Renal pelvis (tissue), 12 donors: ENCODE data around the gene RNF130. TPM values are rescaled to one million over a fixed set of nuclear protein-coding genes. Genes with fewer than 3 reads are reported as not detected.
A peak's percentile ranks its signal among the peaks of the same experiment; 100 is the strongest.

Experiments used
- DNase-seq: peaks from one replicate; pipeline ENCODE4 v3.0.0-alpha.2; 2013
- long read RNA-seq, 16 experiments: transcript quantifications; one replicate each; lab custom pipeline, GENCODE V29; 2026
- polyA plus RNA-seq, 3 donors: library from polyadenylated mRNA; unstranded; fragments of 120-200 nt; gene quantifications; one replicate each; pipeline ENCODE4 v1.2.1, GENCODE V29; 2013; ENCODE audit not compliant: insufficient read length in 3 of 3

The RNF130 gene, protein sequence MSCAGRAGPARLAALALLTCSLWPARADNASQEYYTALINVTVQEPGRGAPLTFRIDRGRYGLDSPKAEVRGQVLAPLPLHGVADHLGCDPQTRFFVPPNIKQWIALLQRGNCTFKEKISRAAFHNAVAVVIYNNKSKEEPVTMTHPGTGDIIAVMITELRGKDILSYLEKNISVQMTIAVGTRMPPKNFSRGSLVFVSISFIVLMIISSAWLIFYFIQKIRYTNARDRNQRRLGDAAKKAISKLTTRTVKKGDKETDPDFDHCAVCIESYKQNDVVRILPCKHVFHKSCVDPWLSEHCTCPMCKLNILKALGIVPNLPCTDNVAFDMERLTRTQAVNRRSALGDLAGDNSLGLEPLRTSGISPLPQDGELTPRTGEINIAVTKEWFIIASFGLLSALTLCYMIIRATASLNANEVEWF
- polyA plus RNA-seq = 10 to 100 TPM; 65.9 to 73.8 (median 70.9) TPM
- long read RNA-seq, donor 1, transcript RNF130-205 (9 exons, 2,263 nt) = major isoform, 40 of 40 reads
- long read RNA-seq, donor 1, partial matches to known transcripts = 0 of 40 reads
- long read RNA-seq, donor 1, other reads (novel, unspliced or antisense) = 0 of 40 reads
- long read RNA-seq, donor 2, transcript RNF130-205 (9 exons, 2,263 nt) = major isoform, 49 of 93 reads
- long read RNA-seq, donor 2, partial matches to known transcripts = 37 of 93 reads
- long read RNA-seq, donor 2, other reads (novel, unspliced or antisense) = 6 of 93 reads
- long read RNA-seq, donor 3, transcript RNF130-205 (9 exons, 2,263 nt) = major isoform, 34 of 50 reads
- long read RNA-seq, donor 3, partial matches to known transcripts = 13 of 50 reads
- long read RNA-seq, donor 3, other reads (novel, unspliced or antisense) = 0 of 50 reads
- long read RNA-seq, donor 4, transcript RNF130-205 (9 exons, 2,263 nt) = major isoform, 34 of 63 reads
- long read RNA-seq, donor 4, partial matches to known transcripts = 9 of 63 reads
- long read RNA-seq, donor 4, other reads (novel, unspliced or antisense) = 16 of 63 reads
- long read RNA-seq, donor 5, transcript RNF130-205 (9 exons, 2,263 nt) = major isoform, 16 of 35 reads
- long read RNA-seq, donor 5, partial matches to known transcripts = 6 of 35 reads
- long read RNA-seq, donor 5, other reads (novel, unspliced or antisense) = 8 of 35 reads
- long read RNA-seq, donor 6, transcript RNF130-205 (9 exons, 2,263 nt) = major isoform, 35 of 42 reads
- long read RNA-seq, donor 6, partial matches to known transcripts = 0 of 42 reads
- long read RNA-seq, donor 6, other reads (novel, unspliced or antisense) = 6 of 42 reads
- long read RNA-seq, donor 7, transcript RNF130-205 (9 exons, 2,263 nt) = major isoform, 40 of 97 reads
- long read RNA-seq, donor 7, partial matches to known transcripts = 42 of 97 reads
- long read RNA-seq, donor 7, other reads (novel, unspliced or antisense) = 11 of 97 reads
- long read RNA-seq, donor 8, transcript RNF130-205 (9 exons, 2,263 nt) = major isoform, 23 of 57 reads
- long read RNA-seq, donor 8, partial matches to known transcripts = 29 of 57 reads
- long read RNA-seq, donor 8, other reads (novel, unspliced or antisense) = 0 of 57 reads
- long read RNA-seq, donor 9, transcript RNF130-205 (9 exons, 2,263 nt) = major isoform, 47 of 112 reads
- long read RNA-seq, donor 9, partial matches to known transcripts = 53 of 112 reads
- long read RNA-seq, donor 9, other reads (novel, unspliced or antisense) = 9 of 112 reads
- long read RNA-seq, donor 10, transcript RNF130-205 (9 exons, 2,263 nt) = major isoform, 28 of 73 reads
- long read RNA-seq, donor 10, partial matches to known transcripts = 27 of 73 reads
- long read RNA-seq, donor 10, other reads (novel, unspliced or antisense) = 17 of 73 reads
- long read RNA-seq, donor 11, transcript RNF130-205 (9 exons, 2,263 nt) = major isoform, 21 of 35 reads
- long read RNA-seq, donor 11, partial matches to known transcripts = 5 of 35 reads
- long read RNA-seq, donor 11, other reads (novel, unspliced or antisense) = 8 of 35 reads
- long read RNA-seq, donor 12, transcript RNF130-205 (9 exons, 2,263 nt) = major isoform, 44 of 90 reads
- long read RNA-seq, donor 12, partial matches to known transcripts = 36 of 90 reads
- long read RNA-seq, donor 12, other reads (novel, unspliced or antisense) = 7 of 90 reads
- long read RNA-seq, donor 13, transcript RNF130-205 (9 exons, 2,263 nt) = major isoform, 20 of 23 reads
- long read RNA-seq, donor 13, partial matches to known transcripts = 0 of 23 reads
- long read RNA-seq, donor 13, other reads (novel, unspliced or antisense) = 0 of 23 reads
- long read RNA-seq, donor 14, transcript RNF130-205 (9 exons, 2,263 nt) = major isoform, 43 of 92 reads
- long read RNA-seq, donor 14, transcript RNF130-206 (2 exons, 663 nt) = minor isoform, 6 of 92 reads
- long read RNA-seq, donor 14, partial matches to known transcripts = 42 of 92 reads
- long read RNA-seq, donor 14, other reads (novel, unspliced or antisense) = 0 of 92 reads
- long read RNA-seq, donor 15, transcript RNF130-205 (9 exons, 2,263 nt) = major isoform, 46 of 77 reads
- long read RNA-seq, donor 15, partial matches to known transcripts = 30 of 77 reads
- long read RNA-seq, donor 15, other reads (novel, unspliced or antisense) = 0 of 77 reads
- long read RNA-seq, donor 16, transcript RNF130-206 (2 exons, 663 nt) = minor isoform, 6 of 99 reads
- long read RNA-seq, donor 16, transcript RNF130-205 (9 exons, 2,263 nt) = major isoform, 43 of 99 reads
- long read RNA-seq, donor 16, partial matches to known transcripts = 42 of 99 reads
- long read RNA-seq, donor 16, other reads (novel, unspliced or antisense) = 8 of 99 reads

- peak; percentile 93 for DNase-seq
Measured at GRCh38 chr5:180071531-180072255, at the start of gene RNF130. Gene RNF130 (minus strand): TSS chr5:180071759. CDS start chr5:180071702, 57 bp downstream.

- no peak for DNase-seq
Measured at GRCh38 chr5:180120237-180121101, 48.9 kb upstream of the RNF130 start.

- DNase-seq = no peak
Measured at GRCh38 chr5:180119903-180120236, 48.3 kb upstream of the RNF130 start.

DNA sequence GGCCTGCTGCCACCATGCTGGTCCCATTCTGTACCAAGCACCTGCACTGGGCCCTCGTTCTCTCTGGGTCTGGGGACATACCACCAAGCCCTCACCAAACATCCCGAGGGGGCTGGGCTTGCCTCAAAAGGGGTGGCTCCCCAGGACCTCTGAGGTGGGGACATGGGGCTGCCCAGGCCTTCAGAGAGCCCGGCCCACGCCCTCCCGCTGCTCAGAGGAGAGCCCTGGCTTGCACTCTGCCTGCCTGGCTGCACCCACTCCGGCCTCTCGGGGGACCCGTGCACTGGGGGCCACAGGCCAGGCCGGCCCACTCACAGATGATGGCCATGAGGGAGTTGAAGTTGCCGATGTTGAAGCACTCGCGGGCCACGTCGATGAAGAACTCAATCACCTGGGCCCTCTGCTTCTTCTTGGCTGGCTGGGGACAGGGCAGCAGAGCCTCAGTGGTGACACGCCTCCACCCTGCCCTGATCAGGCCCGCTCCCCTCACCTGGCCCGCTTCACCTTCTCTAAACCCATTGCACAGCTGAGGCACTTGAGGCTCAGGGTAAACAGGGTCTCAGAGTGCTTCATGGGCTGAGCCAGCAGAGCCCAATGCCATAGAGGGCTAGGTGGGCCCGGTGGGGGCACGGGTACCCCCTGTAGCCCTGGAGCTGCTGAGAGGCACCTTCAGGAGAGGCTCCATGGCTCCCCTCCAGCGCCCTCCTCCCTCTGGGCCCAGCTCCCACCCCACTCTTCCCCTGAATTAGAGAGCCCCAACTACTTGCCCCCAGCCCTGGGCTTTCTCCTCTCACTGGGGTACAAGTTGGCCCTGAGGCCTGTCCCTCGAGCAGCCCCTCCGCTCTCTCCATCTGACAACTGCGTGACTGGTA, 47.7 kb upstream of the RNF130 start:
- no peak for DNase-seq

GRCh38 chr5:180118391-180118791, 46.8 kb upstream of the RNF130 start:
- DNase-seq = no peak

- DNase-seq = no peak
Measured at GRCh38 chr5:180117000-180117725, 45.6 kb upstream of the RNF130 start.

- no peak for DNase-seq
Measured at GRCh38 chr5:180116077-180116999, 44.8 kb upstream of the RNF130 start.

DNA sequence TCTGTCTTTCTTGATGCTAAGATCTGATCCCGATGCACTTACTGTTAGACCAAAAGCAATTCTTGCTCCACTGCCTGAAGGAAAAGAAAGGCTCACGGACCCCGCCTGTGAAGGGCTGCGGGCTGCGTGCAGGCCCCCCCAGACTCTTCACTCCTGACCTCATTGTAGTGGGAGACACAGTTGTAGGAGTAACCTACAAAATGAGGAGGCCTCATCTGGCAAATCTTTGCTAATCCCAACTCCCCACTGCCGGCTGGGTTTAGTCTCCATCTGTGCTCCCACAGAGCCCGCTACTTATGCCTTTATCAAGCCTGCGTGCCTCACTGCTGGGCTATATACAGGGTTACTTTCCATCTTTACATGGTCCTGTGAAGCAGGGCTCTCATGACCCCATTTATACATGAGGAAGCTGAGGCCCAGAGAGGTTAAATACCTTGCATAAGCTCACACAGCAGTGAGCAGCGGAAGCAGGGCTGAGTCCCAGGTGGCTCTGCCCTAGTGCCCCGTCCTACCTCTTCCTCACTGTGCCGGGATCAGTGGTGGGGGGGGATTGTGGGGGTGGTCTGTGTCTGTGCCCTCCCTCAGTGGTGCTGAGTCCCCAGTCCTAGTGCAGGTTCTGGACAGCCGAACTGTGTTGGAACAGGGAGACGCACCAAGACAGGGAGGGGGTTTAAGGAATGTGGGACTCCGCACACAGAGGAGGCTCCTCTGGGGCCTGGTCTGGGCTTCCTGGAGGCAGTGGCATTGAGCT, 43.9 kb upstream of the RNF130 start:
- DNase-seq = no peak

DNA sequence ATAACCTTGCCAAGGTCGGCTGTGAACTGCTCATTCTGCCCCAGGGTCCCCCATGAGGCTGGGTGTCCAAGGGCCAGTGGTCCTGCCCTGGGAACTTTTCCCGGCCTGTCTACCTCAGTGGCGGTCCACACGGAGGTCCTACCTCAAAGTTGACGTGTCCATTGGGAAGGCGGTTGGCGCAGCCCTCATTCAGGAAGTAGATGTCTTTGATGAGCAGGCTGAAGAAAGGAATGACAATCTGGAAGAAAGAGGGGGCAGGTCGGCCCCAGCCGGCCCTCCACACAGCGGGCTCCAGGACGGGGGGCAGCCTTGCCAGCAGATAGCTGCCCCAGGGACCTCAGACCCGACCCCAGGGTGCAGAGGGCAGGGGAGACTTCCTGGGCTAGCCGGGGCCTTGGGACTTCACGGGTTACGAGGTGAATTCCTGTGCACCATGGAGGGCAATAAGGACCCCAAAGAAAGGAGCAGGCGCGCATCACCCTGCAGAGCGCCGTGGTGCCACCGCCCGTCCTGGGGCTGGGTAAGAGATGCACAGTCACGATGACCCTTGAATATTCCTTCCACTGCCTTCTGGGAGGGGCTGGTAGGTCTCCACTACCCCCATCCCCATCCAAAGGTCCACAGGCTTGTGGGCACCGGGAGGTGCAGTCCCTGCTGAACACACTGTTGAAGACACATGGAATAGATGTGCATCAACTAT, 42.9 kb upstream of the RNF130 start:
- DNase-seq = no peak

GRCh38 chr5:180113660-180114303, 42.2 kb upstream of the RNF130 start:
- no peak for DNase-seq

DNA sequence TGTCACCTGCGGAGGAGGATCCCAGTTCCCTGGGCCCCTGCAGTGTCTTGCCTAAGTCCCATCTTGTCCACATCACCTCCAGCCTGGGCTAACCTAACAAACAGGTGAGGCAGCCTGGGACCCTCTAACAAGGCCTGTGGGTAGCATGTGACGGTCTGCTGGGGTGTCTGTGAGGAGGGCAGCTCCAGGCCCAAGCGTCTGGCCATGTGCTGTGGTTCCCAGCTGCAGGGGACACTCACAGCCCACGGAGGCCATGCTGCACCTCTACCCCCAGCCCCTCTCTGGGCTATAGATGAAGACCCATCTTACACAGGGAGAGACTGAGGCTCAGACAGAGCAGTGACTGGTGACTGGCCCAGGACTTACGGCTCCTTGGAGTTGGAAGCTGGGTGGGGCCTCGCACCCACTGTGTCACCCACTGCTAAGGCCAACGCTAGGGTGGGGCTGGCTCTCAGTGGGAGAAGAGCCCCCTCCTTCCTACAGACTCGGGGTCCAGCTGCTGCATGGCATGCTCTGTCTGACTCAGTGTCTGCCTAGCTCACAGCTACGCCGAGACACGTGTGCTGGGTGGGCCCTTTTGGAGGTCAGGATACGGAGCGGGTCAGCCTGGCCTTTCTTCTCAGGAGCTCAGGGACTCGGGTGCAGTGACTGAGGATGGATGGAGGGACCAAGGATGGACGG, 40.8 kb upstream of the RNF130 start:
- DNase-seq = no peak
